K562 (cell line): ENCODE results near the gene SIRPB2.

Experiments
- CTCF ChIP-seq, 3 experiments: IDR thresholded peaks in 2 of 3; conservative IDR thresholded peaks in 1 of 3; 2 replicates each; pipeline ENCODE4 v1.5.1; 2011 to 2012; ENCODE audit warnings: low read length in 3 of 3, mild to moderate bottlenecking in 3 of 3, control low read depth in 2 of 3, improper control_type of control experiment in 1 of 3, inconsistent platforms in 1 of 3, low read depth in 1 of 3, mixed read lengths in 1 of 3, moderate library complexity in 1 of 3; ENCODE audit not compliant: insufficient read depth in 2 of 3
- FOS ChIP-seq: IDR thresholded peaks from 3 replicates; pipeline ENCODE4 v1.6.1; 2011; ENCODE audit not compliant: insufficient read length; ENCODE audit errors: extremely low read depth
- GATA2 ChIP-seq: sonication (generic); formaldehyde crosslinking; IDR thresholded peaks from 2 replicates; pipeline ENCODE4 v1.4.0; 2020; ENCODE audit warnings: mild to moderate bottlenecking, missing genetic modification reagents
- JUND ChIP-seq, 2 experiments: IDR thresholded peaks; 2 replicates in 1 of 2; 3 replicates in 1 of 2; pipeline ENCODE4 v1.6.1; 2011; ENCODE audit warnings: borderline replicate concordance in 2 of 2, low read depth in 2 of 2, low read length in 2 of 2, improper control_type of control experiment in 1 of 2, missing biosample characterization in 1 of 2, missing genetic modification characterization in 1 of 2, missing genetic modification reagents in 1 of 2
- NR2C2 ChIP-seq, 2 experiments: fragments of 200-800 bp in 1 of 2; sonication (Bioruptor generic) in 1 of 2; sonication (generic) in 1 of 2; formaldehyde crosslinking in 1 of 2; IDR thresholded peaks; 2 replicates each; pipeline versions ENCODE4 v1.6.1 to v1.8.0; 2016 to 2022; ENCODE audit warnings: mild to moderate bottlenecking in 1 of 2, missing compliant biosample characterization in 1 of 2, missing genetic modification characterization in 1 of 2, missing genetic modification reagents in 1 of 2
- POLR2A ChIP-seq: fragments of 450-650 bp; conservative IDR thresholded peaks from 2 replicates; pipeline ENCODE4 v1.6.1; 2016
- RFX7 ChIP-seq: fragments of 250-450 bp; sonication (Bioruptor Pico); IDR thresholded peaks from 2 replicates; pipeline ENCODE4 v1.5.1; 2021; ENCODE audit warnings: mild to moderate bottlenecking
- ZNF134 ChIP-seq: fragments of 250-450 bp; sonication (Bioruptor Pico); conservative IDR thresholded peaks from 2 replicates; pipeline ENCODE4 v1.4.0; 2020
- ZNF318 ChIP-seq, 2 experiments: fragments of 450-650 bp; IDR thresholded peaks; 2 replicates each; pipeline ENCODE4 v1.6.1; 2016; ENCODE audit warnings: mild to moderate bottlenecking in 2 of 2, borderline replicate concordance in 1 of 2, low read depth in 1 of 2, moderate library complexity in 1 of 2
- ZNF384 ChIP-seq: IDR thresholded peaks from 2 replicates; pipeline ENCODE4 v1.6.1; 2012; ENCODE audit warnings: low read depth, low read length, improper control_type of control experiment
- ZNF436 ChIP-seq: fragments of 250-450, 450-650 bp; sonication (Bioruptor Pico); formaldehyde crosslinking; IDR thresholded peaks from 2 replicates; pipeline ENCODE4 v1.7.0; 2020; ENCODE audit warnings: mild to moderate bottlenecking
- ZNF589 ChIP-seq: fragments of 200-800 bp; sonication (Bioruptor generic); IDR thresholded peaks from 2 replicates; pipeline ENCODE4 v1.6.1; 2016; ENCODE audit warnings: low read depth, missing genetic modification characterization, missing compliant biosample characterization

GRCh38 chr20:1474817-1475603 is 16.2 kb downstream of the SIRPB2 start:
- TF ChIP-seq ZNF589 (no peak), CTCF (IDR thresholded peaks at IDR 0.05 in 2 of 3, conservative IDR thresholded peaks at IDR 0.05 in 1 of 3; ENCODE audit: insufficient read depth in 2 of 3, low read depth in 1 of 3, low read length in 3 of 3) (no peak), POLR2A (no peak), RFX7 (CRISPR knock-in tag) (no peak), JUND (IDR thresholded peaks at IDR 0.05; ENCODE audit: borderline replicate concordance, low read depth, low read length) (no peak), JUND (tag; IDR thresholded peaks at IDR 0.05; ENCODE audit: borderline replicate concordance, low read depth, low read length) (no peak), GATA2 (CRISPR knock-in tag) (no peak), FOS (no peak), NR2C2 (CRISPR knock-in tag; IDR thresholded peaks at IDR 0.05) (no peak), NR2C2 (tag; IDR thresholded peaks at IDR 0.05) (no peak), ZNF384 (no peak), ZNF318 (IDR thresholded peaks at IDR 0.05; ENCODE audit: borderline replicate concordance in 1 of 2, low read depth in 1 of 2) (no peak), ZNF134 (CRISPR knock-in tag) (no peak), ZNF436 (CRISPR knock-in tag) (no peak)
